Brain microvascular endothelial cell (primary cell): Measurements from ENCODE around the gene SKAP1.

Experiments
- DNase-seq: peaks from one replicate; pipeline ENCODE4 v3.0.0-alpha.2; 2020
- H3K27ac ChIP-seq: fragments of 250-450 bp; sonication (Bioruptor Pico); 2 replicates; pipeline ENCODE4 v1.5.1; 2020; ENCODE audit warnings: mild to moderate bottlenecking, moderate library complexity
- H3K27me3 ChIP-seq: fragments of 250-450 bp; sonication (Bioruptor Pico); replicated peaks from 2 replicates; pipeline ENCODE4 v1.5.1; 2020; ENCODE audit warnings: mild to moderate bottlenecking
- H3K36me3 ChIP-seq: fragments of 250-450 bp; sonication (Bioruptor Pico); replicated peaks from 2 replicates; pipeline ENCODE4 v1.5.1; 2020; ENCODE audit warnings: mild to moderate bottlenecking
- H3K4me3 ChIP-seq: 2 replicates; pipeline ENCODE4 v1.5.1; 2011; ENCODE audit warnings: low read depth, mild to moderate bottlenecking, control low read depth, low read length, moderate library complexity
- in situ Hi-C: cut with HindIII; loops from 2 replicates; pipeline ENCODE4 v1.10.0; 2017; ENCODE audit warnings: low sequenced_read_pairs, low pct_ligation_motif_present
- TF ChIP-seq, protein P1 (sequence below): IDR thresholded peaks from 2 replicates; pipeline ENCODE4 v1.5.1; 2011; ENCODE audit warnings: low read depth, mild to moderate bottlenecking, moderate library complexity, low read length, control low read depth, inconsistent platforms; ENCODE audit errors: missing control alignments

SKAP1 gene

GRCh38 chr17:48149787-48150463, 280.1 kb downstream of the SKAP1 start:
- Histone ChIP-seq H3K27me3 (peaks cover 52% of the 10 kb centered on the region), H3K27ac (no peak overlapping the region), H3K36me3 (no peaks in the 10 kb centered on the region), H3K4me3 (no peak overlapping the region)
- in situ Hi-C loops, result no loop called here
- no peak for DNase-seq
- TF ChIP-seq, protein P1, sequence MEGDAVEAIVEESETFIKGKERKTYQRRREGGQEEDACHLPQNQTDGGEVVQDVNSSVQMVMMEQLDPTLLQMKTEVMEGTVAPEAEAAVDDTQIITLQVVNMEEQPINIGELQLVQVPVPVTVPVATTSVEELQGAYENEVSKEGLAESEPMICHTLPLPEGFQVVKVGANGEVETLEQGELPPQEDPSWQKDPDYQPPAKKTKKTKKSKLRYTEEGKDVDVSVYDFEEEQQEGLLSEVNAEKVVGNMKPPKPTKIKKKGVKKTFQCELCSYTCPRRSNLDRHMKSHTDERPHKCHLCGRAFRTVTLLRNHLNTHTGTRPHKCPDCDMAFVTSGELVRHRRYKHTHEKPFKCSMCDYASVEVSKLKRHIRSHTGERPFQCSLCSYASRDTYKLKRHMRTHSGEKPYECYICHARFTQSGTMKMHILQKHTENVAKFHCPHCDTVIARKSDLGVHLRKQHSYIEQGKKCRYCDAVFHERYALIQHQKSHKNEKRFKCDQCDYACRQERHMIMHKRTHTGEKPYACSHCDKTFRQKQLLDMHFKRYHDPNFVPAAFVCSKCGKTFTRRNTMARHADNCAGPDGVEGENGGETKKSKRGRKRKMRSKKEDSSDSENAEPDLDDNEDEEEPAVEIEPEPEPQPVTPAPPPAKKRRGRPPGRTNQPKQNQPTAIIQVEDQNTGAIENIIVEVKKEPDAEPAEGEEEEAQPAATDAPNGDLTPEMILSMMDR, result no peak

DNA sequence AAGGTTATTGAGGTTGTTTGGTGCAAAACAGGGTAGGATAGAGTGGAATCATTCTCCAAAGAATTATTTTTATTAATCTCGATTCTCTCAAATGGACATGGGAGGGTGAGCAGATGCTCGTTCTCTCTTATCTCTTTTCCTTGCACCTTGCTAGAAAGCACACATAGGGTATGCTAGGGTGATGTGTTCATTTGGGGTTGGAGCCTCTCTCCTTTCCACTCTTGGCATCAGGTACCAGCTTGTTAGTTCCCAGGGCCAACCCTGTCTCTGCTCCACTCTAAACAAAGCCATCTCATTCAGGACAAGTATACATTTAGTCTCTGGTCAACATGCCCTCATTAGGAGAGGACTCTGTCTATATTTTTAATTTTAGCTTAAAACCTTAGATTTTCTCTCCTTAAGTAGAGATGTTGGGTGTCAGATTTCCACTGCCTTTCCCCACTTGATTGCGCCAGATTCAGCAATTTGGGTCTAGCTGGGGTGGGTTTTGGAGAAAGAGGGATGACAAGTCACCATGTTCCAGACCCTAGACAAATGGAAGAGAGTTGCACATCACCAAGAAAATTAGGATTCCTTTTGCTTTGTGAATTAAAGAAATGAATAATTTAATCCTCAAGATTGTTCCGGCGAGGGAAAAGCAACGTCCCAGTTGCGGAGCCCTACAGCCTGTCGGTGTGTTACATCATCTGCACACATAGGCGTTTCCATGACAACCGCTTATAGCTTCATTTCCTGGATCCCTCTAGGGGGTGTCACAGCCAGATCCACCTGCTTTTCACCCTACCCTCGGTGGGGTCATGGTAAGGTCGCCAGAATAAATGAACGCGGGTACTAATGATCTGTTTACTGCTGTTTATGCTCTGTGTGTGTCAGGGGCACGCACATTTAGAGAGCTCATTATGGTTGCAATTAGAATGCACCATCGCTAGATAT, 280.9 kb downstream of the SKAP1 start:
- H3K27ac ChIP-seq, result no peak overlapping the region
- H3K27me3 ChIP-seq, result peaks cover 58% of the 10 kb centered on the region
- in situ Hi-C loops, result no loop called here
- TF ChIP-seq, protein P1, result no peak
- H3K4me3 ChIP-seq, result no peak overlapping the region
- DNase-seq, result no peak
- no peaks in the 10 kb centered on the region for H3K36me3 ChIP-seq

- TF ChIP-seq, protein P1, result no peak
- H3K27ac ChIP-seq, result no peak overlapping the region
- no peaks in the 10 kb centered on the region for H3K36me3 ChIP-seq
- no peak for DNase-seq
- H3K4me3 ChIP-seq, result no peak overlapping the region
- in situ Hi-C loops, result no loop called here
- peaks cover 65% of the 10 kb centered on the region for H3K27me3 ChIP-seq
Observed at GRCh38 chr17:48148029-48148770, 281.8 kb downstream of the SKAP1 start.

- Histone ChIP-seq H3K27ac (no peak overlapping the region), H3K27me3 (peaks cover 51% of the 10 kb centered on the region), H3K4me3 (no peak overlapping the region), H3K36me3 (no peaks in the 10 kb centered on the region)
- in situ Hi-C loops, result no loop called here
- no peak for DNase-seq
- TF ChIP-seq, protein P1, result no peak
Observed at GRCh38 chr17:48144976-48145798, 284.8 kb downstream of the SKAP1 start.

GRCh38 chr17:48144231-48144630, 285.8 kb downstream of the SKAP1 start:
- no peak overlapping the region for H3K27ac ChIP-seq
- DNase-seq, result no peak
- peaks cover 42% of the 10 kb centered on the region for H3K27me3 ChIP-seq
- in situ Hi-C loops, result no loop called here
- H3K36me3 ChIP-seq, result no peaks in the 10 kb centered on the region
- TF ChIP-seq, protein P1, result no peak
- no peak overlapping the region for H3K4me3 ChIP-seq
